SK-N-SH treated with all-trans-retinoic acid at 6 μM for 48 hours (cell line): ENCODE measurements around the gene GMEB2.

Source experiments
- RARB ChIP-seq: fragments of 250-450 bp; sonication (Bioruptor Pico); IDR thresholded peaks from 2 replicates; pipeline ENCODE4 v1.8.0; 2021; ENCODE audit warnings: mild to moderate bottlenecking, moderate library complexity
- TCF4 ChIP-seq: fragments of 250-450 bp; sonication (Bioruptor Pico); IDR thresholded peaks from 2 replicates; pipeline ENCODE4 v1.8.0; 2021; ENCODE audit warnings: mild to moderate bottlenecking, moderate library complexity, borderline replicate concordance
- ZFP3 ChIP-seq: fragments of 250-450 bp; sonication (Bioruptor Pico); IDR thresholded peaks from 2 replicates; pipeline ENCODE4 v1.5.0; 2020; ENCODE audit warnings: mild to moderate bottlenecking, moderate library complexity

DNA sequence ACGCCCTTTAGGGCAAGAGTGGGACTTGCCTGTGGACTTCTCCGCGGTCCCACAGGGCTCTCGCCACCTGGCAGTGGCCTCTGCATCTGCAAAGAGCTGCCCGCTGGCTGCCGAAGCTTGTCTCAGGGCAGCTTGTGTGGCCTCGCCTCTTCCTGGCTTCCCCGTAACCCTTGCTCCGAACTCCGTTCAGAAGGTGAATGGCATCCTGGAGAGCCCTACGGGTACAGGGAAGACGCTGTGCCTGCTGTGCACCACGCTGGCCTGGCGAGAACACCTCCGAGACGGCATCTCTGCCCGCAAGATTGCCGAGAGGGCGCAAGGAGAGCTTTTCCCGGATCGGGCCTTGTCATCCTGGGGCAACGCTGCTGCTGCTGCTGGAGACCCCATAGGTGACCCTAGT lies 34.2 kb upstream of the GMEB2 start:
- TF ChIP-seq ZFP3 (CRISPR knock-in tag) (no peak), RARB (no peak), TCF4 (CRISPR knock-in tag) (no peak)
